ENCODE results near the gene CASP2. TPM values are rescaled to one million over a fixed set of nuclear protein-coding genes. Genes with fewer than 3 reads are reported as not detected.

Gene CASP2
- 4.0 and 5.4 TPM in 2 replicates for total RNA-seq

GRCh38 chr7:143287935-143288826 lies at the start of gene CASP2:
TSS of gene CASP2 (plus strand) at chr7:143288351. CDS start at chr7:143288456, 105 bp downstream.

GRCh38 chr7:143263266-143264195 lies 24.6 kb upstream of the CASP2 start, which contains the start of gene GSTK1:
TSS of gene GSTK1 (plus strand) at chr7:143263441. CDS start at chr7:143263514, 73 bp downstream.

GRCh38 chr7:143284591-143285469 lies 3.3 kb upstream of the CASP2 start, which contains the start of gene TMEM139:
TSS of gene TMEM139 (plus strand) at chr7:143284958. CDS start at chr7:143285958, 1,000 bp downstream.

GRCh38 chr7:143315776-143316175 lies 27.6 kb downstream of the CASP2 start, which contains the start of gene CLCN1:
TSS of gene CLCN1 (plus strand) at chr7:143316111. CDS start at chr7:143316213, 102 bp downstream.

Other genes starting within 250 kb of the CASP2 start
- not detected in 2 replicates for gene OR6V1, start 236.0 kb upstream of the CASP2 start, total RNA-seq
- gene PIP, start 156.3 kb upstream of the CASP2 start, total RNA-seq: not detected in 2 replicates
- not detected in 2 replicates for gene TAS2R39, start 104.9 kb upstream of the CASP2 start, total RNA-seq
- not detected in 2 replicates for gene TAS2R40, start 66.3 kb upstream of the CASP2 start, total RNA-seq
- 82.6 and 83.4 TPM in 2 replicates for gene GSTK1, start 24.9 kb upstream of the CASP2 start, total RNA-seq
- not detected in 2 replicates for gene TMEM139, start 3.4 kb upstream of the CASP2 start, total RNA-seq
- 0.09 and 0.14 TPM in 2 replicates for gene CLCN1, start 27.8 kb downstream of the CASP2 start, total RNA-seq
- gene FAM131B, start 74.4 kb downstream of the CASP2 start, total RNA-seq: 1.00 and 1.9 TPM in 2 replicates
- gene ZYX, start 93.0 kb downstream of the CASP2 start, total RNA-seq: 9.4 and 14.0 TPM in 2 replicates
- 0.09 and 0.14 TPM in 2 replicates for gene EPHA1, start 120.5 kb downstream of the CASP2 start, total RNA-seq
- gene TAS2R60, start 155.1 kb downstream of the CASP2 start, total RNA-seq: not detected in 2 replicates
- gene TAS2R41, start 189.5 kb downstream of the CASP2 start, total RNA-seq: not detected in 2 replicates